Kidney (tissue), 14 donors: Measurements from ENCODE around the gene ARID1B. TPM values are rescaled to one million over a fixed set of nuclear protein-coding genes. Genes with fewer than 3 reads are reported as not detected.

ENCODE experiments used
- DNase-seq, 5 donors: peaks; one replicate each; pipeline ENCODE4 v3.0.0-alpha.2; 2013 to 2020
- FAIRE-seq: peaks from 2 replicates; lab custom pipeline; 2012; peaks lifted over from hg19 to GRCh38; lab: Jason Lieb, UNC
- H3K27ac ChIP-seq, 2 donors: one replicate each; pipeline ENCODE4 v1.7.0; 2013; ENCODE audit warnings: low read depth in 2 of 2, low read length in 2 of 2, inconsistent platforms in 1 of 2
- H3K27me3 ChIP-seq: one replicate; pipeline ENCODE4 v1.7.1; 2013; ENCODE audit warnings: low read length, inconsistent platforms; ENCODE audit not compliant: control insufficient read depth, insufficient read depth
- H3K36me3 ChIP-seq, 3 donors: one replicate each; pipeline versions ENCODE4 v1.7.0 to v1.7.1; 2013; ENCODE audit warnings: low read length in 3 of 3, control low read depth in 1 of 3, inconsistent platforms in 1 of 3; ENCODE audit not compliant: insufficient read depth in 3 of 3, control insufficient read depth in 2 of 3
- H3K4me1 ChIP-seq, 3 donors: one replicate each; pipeline versions ENCODE4 v1.7.0 to v1.7.1; 2013; ENCODE audit warnings: low read length in 3 of 3, inconsistent platforms in 1 of 3, low read depth in 1 of 3; ENCODE audit not compliant: control insufficient read depth in 2 of 3, insufficient read depth in 2 of 3
- H3K4me3 ChIP-seq, 3 donors: one replicate each; pipeline versions ENCODE4 v1.7.0 to v1.8.1; 2013; ENCODE audit warnings: low read length in 3 of 3, control low read depth in 1 of 3, inconsistent platforms in 1 of 3
- H3K9ac ChIP-seq, 3 donors: one replicate each; pipeline versions ENCODE4 v1.7.0 to v1.7.1; 2013; ENCODE audit warnings: low read length in 3 of 3, control low read depth in 1 of 3, inconsistent platforms in 1 of 3
- H3K9me3 ChIP-seq, 3 donors: one replicate each; pipeline versions ENCODE4 v1.7.0 to v1.7.1; 2013; ENCODE audit warnings: low read length in 3 of 3, control low read depth in 1 of 3, inconsistent platforms in 1 of 3; ENCODE audit not compliant: control insufficient read depth in 2 of 3, insufficient read depth in 1 of 3
- intact Hi-C: fragments of 100-400 bp; cut with DNase I; formaldehyde crosslinking; loops from one replicate; pipeline ENCODE4 v1.11.1; 2022
- polyA plus RNA-seq: library from polyadenylated mRNA; stranded (reverse); fragments of 350-450 nt; fragmentation: Illumina TruSeq; extraction: RNeasy Lipid Tissue Mini Kit (QIAGEN cat#74804); gene quantifications from one replicate; pipeline ENCODE4 v1.2.3, GENCODE V29; 2014; ENCODE audit warnings: low read depth, low replicate concordance; ENCODE audit not compliant: insufficient read depth
- total RNA-seq: library from RNA; stranded (reverse); fragmentation: NEBNext Ultra II Directional; extraction: Animal tissue kit (Norgen Biotek cat#: 25700); gene quantifications from one replicate; pipeline ENCODE4 v1.2.1, GENCODE V29; 2021
- TF ChIP-seq, protein P1 (sequence below): IDR thresholded peaks from 3 replicates; pipeline ENCODE4 v1.5.1; 2012; ENCODE audit warnings: mild to moderate bottlenecking, moderate library complexity, borderline replicate concordance; ENCODE audit not compliant: insufficient read depth; ENCODE audit errors: extremely low read depth
- donor health status: control.
- donor health status: control.
- donor health status: control.
- donor health status: control.
- donor health status: control.
- donor health status: DM: yes; HTN: yes; CAD: no.
- donor health status: Normal renal cell carcinoma (clear cell type).

Gene ARID1B
- total and polyA plus RNA-seq, 2 donors from 2014 or later, result 16.4 to 110 TPM

DNA sequence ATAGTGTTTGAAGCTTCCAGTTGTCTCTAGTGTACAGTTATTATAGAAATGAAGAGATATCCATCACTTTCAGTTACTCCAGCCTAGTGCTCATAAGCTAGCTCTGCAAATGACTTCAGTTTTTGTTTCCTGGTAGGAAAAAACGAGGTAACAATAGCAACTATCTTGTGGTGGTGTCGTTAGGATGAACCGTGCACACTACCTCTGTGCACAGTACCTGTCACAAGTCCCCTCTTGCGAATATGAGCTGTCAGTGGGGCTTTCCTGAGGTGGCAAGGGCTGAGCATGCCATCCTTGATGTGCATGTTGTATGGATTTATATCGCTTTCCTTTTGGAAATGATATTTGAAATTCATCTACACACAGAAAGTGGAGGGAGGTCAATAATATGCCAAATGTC, 151.8 kb downstream of the ARID1B start:
- FAIRE-seq (no peak), DNase-seq (no peak)
- no peak overlapping the region for H3K27ac ChIP-seq
- H3K4me3 ChIP-seq, result no peak overlapping the region
- no peaks in the 10 kb centered on the region for H3K36me3 ChIP-seq
- H3K27me3 ChIP-seq, result no peaks in the 10 kb centered on the region
- TF ChIP-seq, protein P1, sequence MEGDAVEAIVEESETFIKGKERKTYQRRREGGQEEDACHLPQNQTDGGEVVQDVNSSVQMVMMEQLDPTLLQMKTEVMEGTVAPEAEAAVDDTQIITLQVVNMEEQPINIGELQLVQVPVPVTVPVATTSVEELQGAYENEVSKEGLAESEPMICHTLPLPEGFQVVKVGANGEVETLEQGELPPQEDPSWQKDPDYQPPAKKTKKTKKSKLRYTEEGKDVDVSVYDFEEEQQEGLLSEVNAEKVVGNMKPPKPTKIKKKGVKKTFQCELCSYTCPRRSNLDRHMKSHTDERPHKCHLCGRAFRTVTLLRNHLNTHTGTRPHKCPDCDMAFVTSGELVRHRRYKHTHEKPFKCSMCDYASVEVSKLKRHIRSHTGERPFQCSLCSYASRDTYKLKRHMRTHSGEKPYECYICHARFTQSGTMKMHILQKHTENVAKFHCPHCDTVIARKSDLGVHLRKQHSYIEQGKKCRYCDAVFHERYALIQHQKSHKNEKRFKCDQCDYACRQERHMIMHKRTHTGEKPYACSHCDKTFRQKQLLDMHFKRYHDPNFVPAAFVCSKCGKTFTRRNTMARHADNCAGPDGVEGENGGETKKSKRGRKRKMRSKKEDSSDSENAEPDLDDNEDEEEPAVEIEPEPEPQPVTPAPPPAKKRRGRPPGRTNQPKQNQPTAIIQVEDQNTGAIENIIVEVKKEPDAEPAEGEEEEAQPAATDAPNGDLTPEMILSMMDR, result no peak
- no peaks in the 10 kb centered on the region for H3K9me3 ChIP-seq
- no peak overlapping the region for H3K9ac ChIP-seq
- intact Hi-C loops, result no loop called here
- peaks cover 0 to 26% (median 6%) of the 10 kb centered on the region in 3 donors for H3K4me1 ChIP-seq

DNA sequence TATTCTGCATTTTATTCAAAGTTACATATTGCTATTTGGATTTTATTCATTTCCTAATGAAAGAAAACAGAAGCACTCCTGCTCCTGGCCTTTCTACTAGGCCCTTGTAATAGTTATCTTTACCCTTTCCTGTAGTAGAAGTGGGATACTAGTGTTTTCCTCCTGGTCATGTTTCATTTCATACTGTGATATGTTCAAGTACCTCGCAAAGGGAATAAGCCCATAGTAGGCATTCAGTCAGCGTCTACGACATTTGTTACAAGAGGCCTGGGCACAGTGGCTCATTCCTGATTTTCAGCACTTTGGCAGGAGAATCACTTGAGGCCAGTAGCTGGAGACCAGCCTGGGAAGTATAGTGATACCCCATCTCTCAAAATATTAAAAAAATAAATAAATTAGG, 154.1 kb downstream of the ARID1B start:
- Histone ChIP-seq H3K9ac (no peak overlapping the region), H3K4me3 (no peak overlapping the region), H3K4me1 (peaks cover 0 to 24% (median 5%) of the 10 kb centered on the region in 3 donors), H3K27me3 (no peaks in the 10 kb centered on the region), H3K9me3 (no peaks in the 10 kb centered on the region), H3K27ac (no peak overlapping the region), H3K36me3 (no peaks in the 10 kb centered on the region)
- TF ChIP-seq, protein P1, result no peak
- intact Hi-C loops, result no loop called here
- FAIRE-seq, result no peak
- no peak for DNase-seq

DNA sequence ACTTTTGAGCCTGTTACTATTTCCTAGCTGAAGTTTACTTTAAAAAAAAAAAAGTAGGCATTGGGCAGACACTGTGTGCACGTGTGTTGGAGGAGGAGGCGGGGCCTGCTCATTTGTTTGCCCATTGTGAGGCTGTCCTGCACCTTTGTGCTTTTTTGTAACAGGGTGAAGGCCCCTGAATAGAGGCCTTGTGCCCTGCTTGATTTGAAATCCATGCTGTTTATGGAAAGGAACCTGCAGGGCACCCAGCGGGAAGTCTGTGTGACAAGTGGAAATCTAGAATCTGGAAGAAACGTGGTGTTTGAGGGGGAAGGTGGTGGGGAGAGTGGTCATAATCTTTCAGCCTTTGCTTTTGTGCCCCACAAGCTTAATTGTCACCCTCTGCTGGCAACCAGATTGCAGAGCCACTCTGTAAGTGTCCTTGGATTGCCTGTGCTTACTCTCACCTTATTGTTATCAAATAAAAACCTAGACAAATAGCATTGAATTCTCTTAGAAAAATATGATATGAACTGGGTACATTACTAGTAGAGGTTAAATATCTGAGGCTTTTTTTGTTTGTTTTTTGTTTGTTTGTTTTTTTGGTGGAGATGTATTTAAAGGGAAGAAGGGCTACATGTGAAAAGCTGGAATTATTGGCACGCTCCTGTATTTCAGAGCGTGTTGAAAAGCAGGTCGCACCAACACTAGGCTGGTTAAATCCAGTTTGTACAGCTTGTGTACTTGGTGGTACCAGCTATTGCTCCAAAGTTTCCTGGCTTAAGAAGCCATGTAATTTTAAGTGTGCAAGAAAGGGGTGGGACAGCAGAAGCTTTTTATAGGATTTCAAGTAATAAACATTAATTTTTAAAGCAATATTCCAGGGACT, 156.3 kb downstream of the ARID1B start:
- FAIRE-seq, result no peak
- no peaks in the 10 kb centered on the region for H3K36me3 ChIP-seq
- peaks cover 0 to 20% (median 5%) of the 10 kb centered on the region in 3 donors for H3K4me1 ChIP-seq
- H3K9ac ChIP-seq, result no peak overlapping the region
- peak overlapping the region; percentile 36 to 51 for H3K27ac ChIP-seq
- peak in 2 of 5 donors; percentile 51 to 70 for DNase-seq
- TF ChIP-seq, protein P1, result no peak
- no peaks in the 10 kb centered on the region for H3K27me3 ChIP-seq
- H3K9me3 ChIP-seq, result no peaks in the 10 kb centered on the region
- intact Hi-C loops, result no loop called here
- no peak overlapping the region for H3K4me3 ChIP-seq
